A549 treated with DMSO at 1 μM for 4 hours (cell line): ENCODE measurements around the gene UTP15. TPM values are rescaled to one million over a fixed set of nuclear protein-coding genes. Genes with fewer than 3 reads are reported as not detected.

Experiments used
- total RNA-seq: library from RNA; stranded (reverse); fragments of 200-300 nt; extraction: Qiagen RNA extraction; gene quantifications from 5 replicates; pipeline ENCODE4 v1.2.3, GENCODE V29; 2022; ENCODE audit warnings: low read depth

UTP15 gene
- total RNA-seq: 20.8 to 25.2 TPM (median 22.5 TPM) in 5 replicates

GRCh38 chr5:73565139-73565968, at the start of gene UTP15, which contains the start of gene ANKRA2:
Gene UTP15 (plus strand): TSS chr5:73565743. CDS start chr5:73567345, 1,602 bp downstream.
Gene ANKRA2 (minus strand): TSS chr5:73565639. CDS start chr5:73562881, 2,758 bp downstream.

GRCh38 chr5:73625944-73626811, 60.6 kb downstream of the UTP15 start, which contains the start of gene ARHGEF28:
Gene ARHGEF28 (plus strand): TSS chr5:73626196. CDS start chr5:73684852, 58,656 bp downstream.

Other genes starting within 250 kb of the UTP15 start
- gene FOXD1, start 117.0 kb upstream of the UTP15 start, total RNA-seq: 16.1 to 22.6 TPM (median 18.1 TPM) in 5 replicates
- gene BTF3, start 67.3 kb upstream of the UTP15 start, total RNA-seq: 1,089 to 1,177 TPM (median 1,112 TPM) in 5 replicates
- 9.9 to 15.4 TPM (median 10.8 TPM) in 5 replicates for gene ANKRA2, start 104 bp upstream of the UTP15 start, total RNA-seq
- gene ARHGEF28, start 60.5 kb downstream of the UTP15 start, total RNA-seq: 13.7 to 17.8 TPM (median 15.1 TPM) in 5 replicates